Stomach smooth muscle (tissue), 2 donors: ENCODE results near the gene CARS2.
"Not testable (repeated sequence)": the region's sequence is repeated elsewhere in the genome, so short reads cannot be mapped to it uniquely, and the experiment has no call there.

Source experiments
- H3K27ac ChIP-seq: one replicate; pipeline ENCODE4 v1.7.0; 2013; ENCODE audit warnings: mild to moderate bottlenecking, low read length, inconsistent platforms
- H3K27me3 ChIP-seq, 2 donors: one replicate each; pipeline ENCODE4 v1.7.0; 2013; ENCODE audit warnings: low read length in 2 of 2; ENCODE audit not compliant: insufficient read depth in 2 of 2, control insufficient read depth in 1 of 2
- H3K36me3 ChIP-seq, 2 donors: one replicate each; pipeline ENCODE4 v1.7.0; 2013; ENCODE audit warnings: low read length in 2 of 2; ENCODE audit not compliant: control insufficient read depth in 2 of 2, insufficient read depth in 2 of 2
- H3K4me1 ChIP-seq: one replicate; pipeline ENCODE4 v1.7.0; 2013; ENCODE audit warnings: low read length; ENCODE audit not compliant: control insufficient read depth, insufficient read depth
- H3K4me3 ChIP-seq, 2 donors: one replicate each; pipeline ENCODE4 v1.7.0; 2013; ENCODE audit warnings: low read length in 2 of 2
- H3K9ac ChIP-seq, 2 donors: one replicate each; pipeline ENCODE4 v1.7.0; 2013; ENCODE audit warnings: low read length in 2 of 2, mild to moderate bottlenecking in 1 of 2
- H3K9me3 ChIP-seq, 2 donors: one replicate each; pipeline ENCODE4 v1.7.0; 2013; ENCODE audit warnings: low read length in 2 of 2; ENCODE audit not compliant: control insufficient read depth in 2 of 2
- donor health status: healthy.
- donor health status: Pancreatic carcinoma.

Gene CARS2, protein sequence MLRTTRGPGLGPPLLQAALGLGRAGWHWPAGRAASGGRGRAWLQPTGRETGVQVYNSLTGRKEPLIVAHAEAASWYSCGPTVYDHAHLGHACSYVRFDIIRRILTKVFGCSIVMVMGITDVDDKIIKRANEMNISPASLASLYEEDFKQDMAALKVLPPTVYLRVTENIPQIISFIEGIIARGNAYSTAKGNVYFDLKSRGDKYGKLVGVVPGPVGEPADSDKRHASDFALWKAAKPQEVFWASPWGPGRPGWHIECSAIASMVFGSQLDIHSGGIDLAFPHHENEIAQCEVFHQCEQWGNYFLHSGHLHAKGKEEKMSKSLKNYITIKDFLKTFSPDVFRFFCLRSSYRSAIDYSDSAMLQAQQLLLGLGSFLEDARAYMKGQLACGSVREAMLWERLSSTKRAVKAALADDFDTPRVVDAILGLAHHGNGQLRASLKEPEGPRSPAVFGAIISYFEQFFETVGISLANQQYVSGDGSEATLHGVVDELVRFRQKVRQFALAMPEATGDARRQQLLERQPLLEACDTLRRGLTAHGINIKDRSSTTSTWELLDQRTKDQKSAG

DNA sequence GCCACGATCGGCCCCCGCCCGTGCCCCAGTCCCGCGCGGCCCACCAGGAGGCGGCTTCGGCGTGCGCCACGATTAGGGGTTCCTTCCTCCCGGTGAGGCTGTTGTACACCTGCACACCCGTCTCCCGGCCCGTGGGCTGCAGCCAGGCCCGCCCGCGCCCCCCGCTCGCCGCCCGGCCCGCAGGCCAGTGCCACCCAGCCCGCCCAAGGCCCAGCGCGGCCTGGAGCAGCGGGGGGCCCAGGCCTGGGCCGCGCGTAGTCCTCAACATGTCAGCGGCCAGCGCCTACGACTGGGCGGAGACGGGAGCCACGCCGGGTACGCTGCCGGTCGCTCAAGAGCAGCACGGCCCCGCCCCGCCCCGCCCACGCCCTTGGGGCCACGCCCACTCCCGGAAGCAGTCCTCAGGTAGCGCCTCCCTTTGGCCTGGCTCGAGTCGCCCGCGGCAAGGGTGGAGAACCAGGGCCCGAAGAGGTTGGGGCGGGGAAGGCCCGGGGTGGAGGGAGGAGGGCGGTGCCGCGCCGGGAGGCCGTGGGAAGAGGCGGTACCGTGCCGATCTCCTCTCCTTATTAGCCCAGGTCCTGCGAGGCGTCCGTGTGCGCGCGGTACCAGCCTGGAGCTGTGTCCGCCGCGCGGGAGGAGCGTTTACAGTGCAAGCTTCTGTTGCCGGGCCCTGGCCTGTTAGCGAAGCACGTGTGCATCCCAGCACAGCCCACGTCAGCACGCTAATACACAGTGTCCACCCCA is at the start of gene CARS2:
Gene CARS2 (minus strand): TSS at position 291 of the 744 bp plus-strand sequence. CDS start 23 bp downstream, at position 268.
- Histone ChIP-seq H3K27ac (peak within 1 kb of the TSS; percentile 87), H3K9ac (peak within 1 kb of the TSS; percentile 76), H3K4me1 (peaks cover 31% of the 10 kb centered on the region), H3K9me3 (no peaks in the 10 kb centered on the region), H3K36me3 (peaks cover 8 to 15% of the 10 kb centered on the region in 2 donors), H3K4me3 (peak within 1 kb of the TSS; percentile 81 to 83), H3K27me3 (no peaks in the 10 kb centered on the region)

DNA sequence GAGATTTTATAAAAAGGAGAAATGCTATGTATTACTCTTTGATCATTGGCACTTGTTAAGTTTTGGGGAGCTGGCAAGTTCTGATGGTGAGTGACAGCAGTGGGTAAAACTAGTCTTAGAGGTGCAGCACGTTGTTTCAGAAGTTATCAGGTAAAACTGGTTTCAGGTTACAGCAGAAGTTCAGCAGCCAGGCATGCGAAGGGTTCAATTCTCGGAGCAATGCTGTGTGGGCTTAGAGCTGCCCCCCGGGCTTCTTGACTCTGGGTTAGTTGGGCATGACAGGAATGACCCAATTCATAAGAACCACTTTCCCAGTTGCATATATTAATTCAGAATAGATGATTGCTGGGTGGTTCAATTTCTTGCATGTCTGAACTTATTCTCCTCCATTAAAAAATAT is 42.4 kb upstream of the CARS2 start:
- Histone ChIP-seq H3K27ac (no peak overlapping the region), H3K9me3 (no peaks in the 10 kb centered on the region), H3K4me1 (peaks cover 3% of the 10 kb centered on the region), H3K9ac (no peak overlapping the region), H3K27me3 (no peaks in the 10 kb centered on the region), H3K4me3 (no peak overlapping the region), H3K36me3 (no peaks in the 10 kb centered on the region)

DNA sequence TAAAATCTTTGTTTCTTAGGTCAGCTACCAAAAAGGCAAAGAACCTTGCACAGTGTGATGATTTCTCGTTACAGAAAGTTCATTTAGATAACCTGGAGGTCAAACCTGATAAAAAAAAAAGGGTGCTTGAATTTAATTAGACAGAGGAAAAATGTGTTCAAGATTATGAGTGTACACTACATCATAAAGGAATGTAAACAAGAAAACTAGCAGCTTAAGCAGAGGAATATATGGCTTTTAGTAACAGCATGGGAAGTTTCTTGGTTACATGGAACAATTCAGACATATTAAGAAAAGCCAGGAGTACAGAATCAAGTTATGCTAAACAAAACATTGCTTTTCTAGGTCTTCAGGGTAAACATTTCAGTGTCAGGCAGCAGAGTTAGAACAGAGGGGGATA is 40.5 kb upstream of the CARS2 start:
- Histone ChIP-seq H3K36me3 (no peaks in the 10 kb centered on the region), H3K9ac (no peak overlapping the region), H3K27me3 (no peaks in the 10 kb centered on the region), H3K9me3 (no peaks in the 10 kb centered on the region), H3K27ac (no peak overlapping the region), H3K4me3 (no peak overlapping the region), H3K4me1 (peaks cover 3% of the 10 kb centered on the region)

DNA sequence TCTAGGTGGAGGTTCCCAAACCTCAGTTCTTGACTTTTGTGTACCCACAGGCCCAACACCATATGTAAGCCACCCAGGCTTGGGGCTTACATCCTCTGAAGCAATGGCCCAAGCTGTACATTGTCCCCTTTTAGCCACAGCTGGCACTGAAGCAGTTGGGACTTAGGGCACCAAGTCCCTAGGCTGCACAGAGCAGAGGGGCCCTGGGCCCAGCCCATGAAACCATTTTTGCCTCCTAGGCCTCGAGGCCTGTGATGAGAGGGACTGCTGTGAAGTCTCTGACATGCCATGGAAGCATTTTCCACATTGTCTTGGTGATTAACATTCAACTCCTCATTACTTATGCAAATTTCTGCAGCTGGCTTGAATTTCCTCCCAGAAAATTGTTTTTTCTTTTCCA is 37.8 kb upstream of the CARS2 start:
- Histone ChIP-seq H3K27ac (no peak overlapping the region), H3K4me3 (no peak overlapping the region), H3K9ac (no peak overlapping the region), H3K4me1 (peaks cover 3% of the 10 kb centered on the region), H3K27me3 (no peaks in the 10 kb centered on the region), H3K9me3 (no peaks in the 10 kb centered on the region), H3K36me3 (no peaks in the 10 kb centered on the region)

DNA sequence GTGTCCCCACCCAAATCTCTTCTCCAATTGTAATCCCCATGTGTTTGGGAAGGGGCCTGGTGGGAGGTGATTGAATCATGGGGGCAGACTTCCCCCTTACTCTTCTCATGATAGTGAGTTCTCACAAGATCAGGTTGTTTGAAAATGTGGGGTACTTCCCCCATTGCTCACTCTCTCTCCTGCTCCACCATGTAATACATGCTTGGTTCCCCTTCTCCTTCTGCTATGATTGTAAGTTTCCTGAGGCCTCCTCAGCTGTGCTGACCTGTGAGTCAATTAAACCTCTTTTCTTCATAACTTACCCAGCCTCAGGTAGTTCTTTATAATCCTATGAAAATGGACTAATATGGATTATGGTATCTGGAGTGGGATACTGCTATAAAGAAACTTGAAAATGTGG is 31.6 kb upstream of the CARS2 start:
- Histone ChIP-seq H3K9ac (no peak overlapping the region), H3K27me3 (no peaks in the 10 kb centered on the region), H3K9me3 (no peaks in the 10 kb centered on the region), H3K4me3 (no peak overlapping the region), H3K4me1 (no peaks in the 10 kb centered on the region), H3K27ac (no peak overlapping the region), H3K36me3 (no peaks in the 10 kb centered on the region)

DNA sequence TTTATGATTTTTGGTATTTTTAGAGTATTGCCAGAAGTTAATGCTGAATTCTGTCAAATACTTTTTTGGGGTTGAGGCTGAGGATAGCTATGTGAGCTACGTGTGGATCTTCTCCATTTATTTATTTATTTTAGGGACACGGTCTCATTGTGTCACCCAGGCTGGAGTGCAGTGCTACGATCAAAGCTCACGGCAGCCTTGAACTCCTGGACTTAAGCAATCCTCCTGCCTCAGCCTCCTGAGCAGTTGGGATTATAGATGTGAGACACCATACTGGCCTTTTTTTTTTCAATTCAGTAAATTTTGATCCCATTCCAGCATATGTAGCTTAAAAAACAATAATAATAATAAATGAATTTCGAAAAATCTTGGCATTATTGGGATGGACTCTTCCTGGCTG is 28.6 kb upstream of the CARS2 start:
- H3K9me3 ChIP-seq, result no peaks in the 10 kb centered on the region
- no peak overlapping the region for H3K9ac ChIP-seq
- H3K27ac ChIP-seq, result no peak overlapping the region
- no peaks in the 10 kb centered on the region for H3K27me3 ChIP-seq
- H3K36me3 ChIP-seq, result no peaks in the 10 kb centered on the region
- no peak overlapping the region for H3K4me3 ChIP-seq
- H3K4me1 ChIP-seq, result no peaks in the 10 kb centered on the region

DNA sequence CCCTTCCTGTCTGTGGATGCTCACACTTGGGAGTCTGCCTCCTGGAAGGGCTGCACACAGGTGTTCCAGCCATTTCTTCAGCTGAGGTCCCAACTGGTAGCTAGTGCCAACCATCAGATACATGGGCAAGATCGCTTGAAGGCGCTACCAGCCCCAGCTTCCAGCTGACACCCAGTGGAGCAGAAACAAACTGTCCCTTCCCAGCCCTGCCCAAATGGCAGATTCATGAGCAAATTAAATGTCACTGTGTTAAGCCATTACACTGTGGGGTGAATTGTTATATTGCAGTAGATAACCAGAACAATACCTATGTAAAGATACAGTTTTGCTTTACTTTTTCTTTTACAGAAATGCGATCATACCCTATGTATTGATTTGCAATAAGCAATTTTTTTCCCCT is 25.2 kb upstream of the CARS2 start:
- Histone ChIP-seq H3K36me3 (no peaks in the 10 kb centered on the region), H3K9me3 (no peaks in the 10 kb centered on the region), H3K9ac (no peak overlapping the region), H3K4me1 (no peaks in the 10 kb centered on the region), H3K27ac (no peak overlapping the region), H3K27me3 (no peaks in the 10 kb centered on the region), H3K4me3 (no peak overlapping the region)

DNA sequence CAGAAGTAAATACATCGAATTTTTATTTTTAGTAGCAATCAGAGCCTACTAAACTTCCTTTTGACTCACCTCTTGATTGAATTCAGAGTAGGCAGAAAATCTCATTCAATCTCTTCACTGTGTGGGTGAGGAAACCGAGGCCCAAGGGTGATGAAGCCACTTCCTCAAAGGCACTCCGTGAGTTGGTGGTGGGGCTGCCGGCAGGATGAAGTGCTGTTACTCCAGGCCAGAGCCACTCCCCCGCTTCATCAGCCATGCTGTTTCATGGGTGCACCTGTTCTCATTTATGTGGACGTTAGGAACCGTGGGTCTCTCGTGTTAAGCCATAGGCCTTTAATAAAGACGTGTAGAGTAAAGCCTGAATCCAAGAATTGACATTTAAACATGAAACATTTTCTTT is 20.8 kb upstream of the CARS2 start:
- Histone ChIP-seq H3K36me3 (peaks cover 0 to under 1% of the 10 kb centered on the region in 2 donors), H3K9me3 (no peaks in the 10 kb centered on the region), H3K27me3 (no peaks in the 10 kb centered on the region), H3K4me3 (no peak overlapping the region), H3K27ac (no peak overlapping the region), H3K4me1 (no peaks in the 10 kb centered on the region), H3K9ac (no peak overlapping the region)

DNA sequence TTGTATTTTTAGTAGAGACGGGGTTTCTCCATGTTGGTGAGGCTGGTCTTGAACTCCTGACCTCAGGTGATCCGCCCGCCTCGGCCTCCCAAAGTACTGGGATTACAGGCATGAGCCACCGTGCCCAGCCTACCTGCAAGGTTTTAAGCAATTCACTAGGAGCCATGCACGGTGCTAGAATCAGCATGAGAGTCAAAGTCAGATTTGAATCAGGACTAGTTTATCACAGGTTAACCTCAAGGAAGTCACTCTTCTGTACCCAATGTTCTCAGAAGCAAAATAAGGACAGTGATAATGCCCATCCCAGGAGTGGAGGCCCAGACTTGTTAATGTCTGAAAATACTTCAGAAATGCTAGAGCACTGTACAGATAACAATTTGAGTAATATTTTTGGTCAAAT is 20.2 kb upstream of the CARS2 start:
- not testable (repeated sequence) for H3K27ac ChIP-seq, H3K9me3 ChIP-seq, H3K27me3 ChIP-seq, H3K4me1 ChIP-seq, H3K9ac ChIP-seq, H3K4me3 ChIP-seq, H3K36me3 ChIP-seq

DNA sequence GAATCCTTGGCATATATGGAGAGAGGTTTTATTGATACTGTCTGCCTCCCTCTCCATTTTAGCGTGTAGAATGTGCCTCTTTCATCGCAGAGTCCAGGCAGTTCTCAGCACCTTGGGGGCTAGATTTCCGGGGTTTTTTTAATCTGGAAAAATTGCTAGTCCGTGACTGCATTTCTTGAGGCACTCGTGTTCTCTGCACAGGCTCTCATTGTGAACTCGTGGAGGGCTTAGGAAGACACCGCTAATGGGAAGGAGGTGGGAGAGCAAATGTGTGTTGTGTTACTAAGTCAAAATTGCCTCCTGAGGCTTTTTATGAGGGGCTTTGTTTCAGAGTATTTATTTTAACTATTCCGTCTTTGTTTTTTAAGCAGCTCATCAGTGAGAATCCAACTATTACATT is 17.7 kb upstream of the CARS2 start:
- Histone ChIP-seq H3K9ac (no peak overlapping the region), H3K27ac (no peak overlapping the region), H3K4me3 (no peak overlapping the region), H3K9me3 (no peaks in the 10 kb centered on the region), H3K27me3 (no peaks in the 10 kb centered on the region), H3K36me3 (peaks cover 4 to 11% of the 10 kb centered on the region in 2 donors), H3K4me1 (peaks cover 4% of the 10 kb centered on the region)

DNA sequence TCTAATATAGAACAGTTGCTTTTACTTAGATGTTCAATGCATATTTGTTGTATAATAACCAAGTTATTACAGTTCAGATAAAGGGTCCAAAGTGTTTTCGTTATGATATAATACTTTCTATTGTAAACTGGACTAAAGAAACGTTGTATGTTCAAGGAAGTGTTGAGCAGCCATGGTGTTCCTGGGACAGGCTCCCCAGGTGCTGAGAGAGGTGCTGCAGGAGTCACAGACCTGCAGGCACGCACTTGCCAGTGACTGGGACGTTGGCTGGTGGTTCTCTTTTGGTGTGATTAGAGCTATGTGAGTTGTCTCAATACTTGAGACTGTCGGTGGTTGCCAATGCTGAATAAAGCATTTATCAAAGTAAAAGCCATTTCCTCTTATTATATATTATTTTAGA is 17.1 kb upstream of the CARS2 start:
- Histone ChIP-seq H3K27ac (no peak overlapping the region), H3K27me3 (no peaks in the 10 kb centered on the region), H3K4me1 (peaks cover 7% of the 10 kb centered on the region), H3K36me3 (peaks cover 4 to 11% of the 10 kb centered on the region in 2 donors), H3K9ac (no peak overlapping the region), H3K4me3 (no peak overlapping the region), H3K9me3 (no peaks in the 10 kb centered on the region)
